Endothelial cell of umbilical vein (primary cell): ENCODE results near the gene PRSS56. TPM values are rescaled to one million over a fixed set of nuclear protein-coding genes. Genes with fewer than 3 reads are reported as not detected.

Experiments
- BruUV-seq: library from RNA; stranded (reverse); fragments of 400-500 nt; replicated peaks from 2 replicates; lab custom pipeline; 2021; lab: Mats Ljungman, UMichigan
- CTCF ChIA-PET: fragments of 300-600, 350-600 bp; sonication (Branson Sonifier 250); formaldehyde crosslinking; loops from one replicate; lab custom pipeline; 2021; ENCODE audit warnings: antibody characterized with exemption, inconsistent platforms; lab: Charles Lee
- POLR2A ChIA-PET: fragments of 300-600, 350-600 bp; sonication (Branson Sonifier 250); formaldehyde crosslinking; loops from one replicate; lab custom pipeline; 2021; ENCODE audit warnings: antibody characterized with exemption, inconsistent platforms; lab: Charles Lee
- DNase-seq: peaks from one replicate; pipeline ENCODE4 v3.0.0-alpha.2; 2011; ENCODE audit warnings: low read depth, low spot score
- FAIRE-seq: peaks from 2 replicates; lab custom pipeline; 2011; peaks lifted over from hg19 to GRCh38; lab: Jason Lieb, UNC
- H2AFZ ChIP-seq: 2 replicates; pipeline ENCODE4 v1.6.0; 2012; ENCODE audit warnings: low read depth, low read length, control low read depth, inconsistent platforms
- H3K27ac ChIP-seq: 2 replicates; pipeline ENCODE4 v1.5.1; 2011; ENCODE audit warnings: low read depth, mild to moderate bottlenecking, control low read depth, low read length, moderate library complexity; ENCODE audit not compliant: insufficient read depth
- H3K27me3 ChIP-seq, 2 experiments: 2 replicates each; pipeline versions ENCODE4 v1.6.0 to v1.6.1; 2011; ENCODE audit warnings: low read length in 2 of 2, mixed read lengths in 1 of 2; ENCODE audit not compliant: control insufficient read depth in 2 of 2, insufficient read depth in 2 of 2
- H3K36me3 ChIP-seq, 2 experiments: 2 replicates in 1 of 2; 3 replicates in 1 of 2; pipeline ENCODE4 v1.5.1; 2011; ENCODE audit warnings: low read length in 2 of 2, mild to moderate bottlenecking in 1 of 2, moderate library complexity in 1 of 2; ENCODE audit not compliant: control insufficient read depth in 2 of 2, insufficient read depth in 2 of 2; ENCODE audit errors: extremely low read depth in 1 of 2
- H3K4me1 ChIP-seq: 3 replicates; pipeline ENCODE4 v1.5.1; 2011; ENCODE audit warnings: mild to moderate bottlenecking, low read length; ENCODE audit not compliant: control insufficient read depth, insufficient read depth; ENCODE audit errors: extremely low read depth
- H3K4me2 ChIP-seq: 2 replicates; pipeline ENCODE4 v1.6.1; 2011; ENCODE audit warnings: low read length, control low read depth, mixed read lengths; ENCODE audit not compliant: insufficient read depth
- H3K4me3 ChIP-seq, 3 experiments: fragments of 200-600 bp in 1 of 3; sonication (generic), shearing (Covaris generic) in 1 of 3; replicated peaks in 1 of 3; 2 replicates each; pipeline ENCODE4 v1.5.1; 2011 to 2016; ENCODE audit warnings: control low read depth in 3 of 3, low read length in 3 of 3, mild to moderate bottlenecking in 2 of 3, inconsistent platforms in 1 of 3, low read depth in 1 of 3, moderate library complexity in 1 of 3; ENCODE audit not compliant: insufficient read depth in 1 of 3
- H3K79me2 ChIP-seq: 2 replicates; pipeline ENCODE4 v1.6.0; 2012; ENCODE audit warnings: low read length, inconsistent platforms; ENCODE audit not compliant: control insufficient read depth, insufficient read depth
- H3K9ac ChIP-seq: replicated peaks from 2 replicates; pipeline ENCODE3; 2011; ENCODE audit warnings: low read length, control low read depth; ENCODE audit not compliant: insufficient read depth; ENCODE audit errors: extremely low read depth
- H3K9me1 ChIP-seq: replicated peaks from 3 replicates; pipeline ENCODE4 v1.6.0; 2011; ENCODE audit warnings: mild to moderate bottlenecking, low read length; ENCODE audit not compliant: control insufficient read depth, insufficient read depth; ENCODE audit errors: extremely low read depth
- H3K9me3 ChIP-seq: replicated peaks from 2 replicates; pipeline ENCODE4 v1.5.1; 2012; ENCODE audit warnings: low read length, inconsistent platforms; ENCODE audit not compliant: control insufficient read depth, insufficient read depth
- H4K20me1 ChIP-seq: replicated peaks from 2 replicates; pipeline ENCODE3; 2011; ENCODE audit warnings: mild to moderate bottlenecking, low read length; ENCODE audit not compliant: control insufficient read depth, insufficient read depth; ENCODE audit errors: extremely low read depth
- EZH2 ChIP-seq: IDR thresholded peaks from 2 replicates; pipeline ENCODE4 v1.6.1; 2012; ENCODE audit warnings: borderline replicate concordance, low read depth, mild to moderate bottlenecking, moderate library complexity, low read length, inconsistent platforms; ENCODE audit not compliant: severe bottlenecking
- FOS ChIP-seq: IDR thresholded peaks from 2 replicates; pipeline ENCODE4 v1.6.1; 2011; ENCODE audit warnings: mild to moderate bottlenecking, low read length, moderate library complexity, borderline replicate concordance; ENCODE audit not compliant: insufficient read depth
- GATA2 ChIP-seq: IDR thresholded peaks from 2 replicates; pipeline ENCODE4 v1.7.0; 2011; ENCODE audit warnings: low read depth, mild to moderate bottlenecking, moderate library complexity, mixed read lengths, low read length; ENCODE audit not compliant: insufficient read length, insufficient read depth
- JUN ChIP-seq: IDR thresholded peaks from 2 replicates; pipeline ENCODE4 v1.6.1; 2011; ENCODE audit warnings: borderline replicate concordance, low read depth; ENCODE audit not compliant: insufficient read length, insufficient read depth
- MAX ChIP-seq: IDR thresholded peaks from 2 replicates; pipeline ENCODE4 v1.6.1; 2011; ENCODE audit not compliant: insufficient read depth, insufficient read length
- MYC ChIP-seq: IDR thresholded peaks from one replicate; pipeline ENCODE4 v1.6.1; 2011; ENCODE audit warnings: mild to moderate bottlenecking, low read depth, low read length
- POLR2A ChIP-seq: IDR thresholded peaks from 2 replicates; pipeline ENCODE4 v1.6.1; 2012; ENCODE audit warnings: low read depth, mild to moderate bottlenecking, control low read depth, low read length
- POLR2AphosphoS5 ChIP-seq: IDR thresholded peaks from 2 replicates; pipeline ENCODE4 v1.6.1; 2012; ENCODE audit warnings: low read depth, mild to moderate bottlenecking, control low read depth, low read length, moderate library complexity; ENCODE audit not compliant: insufficient read depth
- dilution Hi-C: fragments of 300-500 bp; cut with MboI; formaldehyde crosslinking; loops from one replicate; pipeline ENCODE4 v1.15.0; 2019; ENCODE audit warnings: low sequenced_read_pairs; ENCODE audit not compliant: extremely low pct_ligation_motif_present
- intact Hi-C: fragments of 100-400 bp; cut with micrococcal nuclease; formaldehyde crosslinking; loops from one replicate; pipeline ENCODE4 v1.10.0; 2022
- polyA plus RNA-seq, 4 experiments: library from polyadenylated mRNA; depleted of rRNA in 3 of 4; stranded (reverse) in 3 of 4; unstranded in 1 of 4; fragments of >200 nt; gene quantifications; 2 replicates each; pipeline versions ENCODE4 v1.2.1 to v1.2.3, GENCODE V29; 2011 to 2012; ENCODE audit warnings: missing spikeins in 1 of 4
- total RNA-seq: library from RNA; stranded (reverse); gene quantifications from 2 replicates; pipeline ENCODE4 v1.2.3, GENCODE V29; 2021
- TF ChIP-seq, protein P1 (sequence below), 2 donors: IDR thresholded peaks; 1 replicate in 1 of 2; 2 replicates in 1 of 2; pipeline ENCODE4 v1.5.1; 2011; ENCODE audit warnings: low read length in 2 of 2, mild to moderate bottlenecking in 2 of 2, moderate library complexity in 2 of 2, control low read depth in 1 of 2, inconsistent platforms in 1 of 2, low read depth in 1 of 2; ENCODE audit not compliant: insufficient read depth in 1 of 2; ENCODE audit errors: extremely low read depth in 1 of 2

The PRSS56 gene
- total and polyA plus RNA-seq, 2 donors (not counting 3 experiments of a cell fraction or from before 2014, with no cell fraction given) = not detected

DNA sequence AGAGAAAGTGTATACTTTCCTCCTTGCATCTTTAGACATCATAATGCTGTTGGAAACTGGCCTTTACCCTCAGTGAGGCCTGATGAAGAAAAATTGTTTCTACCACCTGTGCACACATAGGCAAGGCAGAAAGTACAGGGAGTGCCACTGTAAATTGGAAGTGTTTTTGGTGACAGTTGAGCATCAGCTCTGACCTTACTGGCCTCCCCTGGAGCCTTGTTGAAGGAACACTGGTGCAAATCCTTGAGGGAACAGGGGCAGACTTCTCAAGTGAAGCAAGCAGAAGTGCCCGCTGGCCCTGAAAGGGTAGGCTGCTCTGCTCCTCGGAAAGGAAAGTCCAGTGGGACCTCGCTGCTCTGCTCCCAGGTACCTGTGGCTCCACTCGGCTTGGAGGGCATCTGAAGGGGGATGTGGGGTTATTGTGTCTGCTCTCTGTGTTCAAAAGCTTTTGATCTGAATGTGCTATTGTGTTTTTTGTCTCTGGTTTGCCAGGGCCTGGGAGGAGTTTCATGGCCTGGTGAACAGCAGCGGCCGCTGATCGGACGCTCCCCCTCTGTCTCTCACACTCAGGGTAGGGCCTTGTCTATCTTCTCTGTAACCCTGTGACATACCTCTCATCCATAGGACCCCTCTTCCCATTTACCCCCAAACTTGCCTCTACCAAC, 53.7 kb downstream of the PRSS56 start:
- Histone ChIP-seq H3K79me2 (no peaks in the 10 kb centered on the region), H3K9ac (no peak overlapping the region), H4K20me1 (no peaks in the 10 kb centered on the region), H3K9me1 (no peaks in the 10 kb centered on the region), H3K36me3 (peaks cover 12 to 27% of the 10 kb centered on the region in 2 experiments), H3K9me3 (no peaks in the 10 kb centered on the region), H3K4me2 (no peak overlapping the region), H3K27me3 (no peaks in the 10 kb centered on the region), H2AFZ (no peak overlapping the region), H3K27ac (no peak overlapping the region), H3K4me3 (no peak overlapping the region), H3K4me1 (no peaks in the 10 kb centered on the region)
- intact Hi-C loops = no loop called here
- POLR2A ChIA-PET = no interaction called here
- DNase-seq = no peak
- TF ChIP-seq POLR2AphosphoS5 = no peak
- TF ChIP-seq, protein P1, sequence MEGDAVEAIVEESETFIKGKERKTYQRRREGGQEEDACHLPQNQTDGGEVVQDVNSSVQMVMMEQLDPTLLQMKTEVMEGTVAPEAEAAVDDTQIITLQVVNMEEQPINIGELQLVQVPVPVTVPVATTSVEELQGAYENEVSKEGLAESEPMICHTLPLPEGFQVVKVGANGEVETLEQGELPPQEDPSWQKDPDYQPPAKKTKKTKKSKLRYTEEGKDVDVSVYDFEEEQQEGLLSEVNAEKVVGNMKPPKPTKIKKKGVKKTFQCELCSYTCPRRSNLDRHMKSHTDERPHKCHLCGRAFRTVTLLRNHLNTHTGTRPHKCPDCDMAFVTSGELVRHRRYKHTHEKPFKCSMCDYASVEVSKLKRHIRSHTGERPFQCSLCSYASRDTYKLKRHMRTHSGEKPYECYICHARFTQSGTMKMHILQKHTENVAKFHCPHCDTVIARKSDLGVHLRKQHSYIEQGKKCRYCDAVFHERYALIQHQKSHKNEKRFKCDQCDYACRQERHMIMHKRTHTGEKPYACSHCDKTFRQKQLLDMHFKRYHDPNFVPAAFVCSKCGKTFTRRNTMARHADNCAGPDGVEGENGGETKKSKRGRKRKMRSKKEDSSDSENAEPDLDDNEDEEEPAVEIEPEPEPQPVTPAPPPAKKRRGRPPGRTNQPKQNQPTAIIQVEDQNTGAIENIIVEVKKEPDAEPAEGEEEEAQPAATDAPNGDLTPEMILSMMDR (IDR thresholded peaks at IDR 0.05; ENCODE audit: extremely low read depth in 1 of 2, insufficient read depth in 1 of 2, low read depth in 1 of 2, low read length in 2 of 2) = no peak
- no peak for TF ChIP-seq POLR2A
- TF ChIP-seq GATA2 = no peak
- TF ChIP-seq EZH2 = no peak
- no peak for TF ChIP-seq FOS
- TF ChIP-seq MAX = no peak
- no peak for TF ChIP-seq MYC
- TF ChIP-seq JUN = no peak
- BruUV-seq = no TSS peak
- dilution Hi-C loops = no loop called here
- FAIRE-seq = no peak
- CTCF ChIA-PET = no interaction called here
